HCT116 (cell line): ENCODE results near the gene SIRPB2. TPM values are rescaled to one million over a fixed set of nuclear protein-coding genes. Genes with fewer than 3 reads are reported as not detected.

ENCODE experiments used
- ATAC-seq: fragments of 200-7000 bp; cut with Tn5 transposase; 2 replicates; pipeline ENCODE4 v1.9.1; 2020; ENCODE audit warnings: mild to moderate bottlenecking, moderate library complexity
- BruUV-seq: library from RNA; stranded (reverse); fragments of 400-500 nt; replicated peaks from 2 replicates; lab custom pipeline; 2021; lab: Mats Ljungman, UMichigan
- CTCF ChIA-PET: fragments of 300-600 bp; sonication (Branson Sonifier 250); formaldehyde crosslinking; loops from one replicate; lab custom pipeline; 2021; ENCODE audit warnings: antibody characterized with exemption; lab: Charles Lee
- POLR2A ChIA-PET: fragments of 300-600, 350-600 bp; sonication (Branson Sonifier 250); formaldehyde crosslinking; loops from one replicate; lab custom pipeline; 2021; ENCODE audit warnings: antibody characterized with exemption; lab: Charles Lee
- RAD21 ChIA-PET, 2 experiments: fragments of 300-600 bp; sonication (Branson Sonifier 250); formaldehyde crosslinking; loops; one replicate each; lab custom pipeline; 2023; ENCODE audit warnings: low total read pairs in 2 of 2; ENCODE audit not compliant: uncharacterized antibody in 2 of 2, unreplicated experiment in 2 of 2, low non-redundant PET in 1 of 2; lab: Charles Lee
- DNase-seq: peaks from one replicate; pipeline ENCODE4 v3.0.0-alpha.2; 2010; ENCODE audit warnings: low read depth, low spot score
- H2AFZ ChIP-seq: fragments of 200-600 bp; shearing (Covaris generic), sonication (generic); 2 replicates; pipeline ENCODE4 v1.6.1; 2017; ENCODE audit warnings: low read depth, mixed run types, mixed read lengths, antibody characterized with exemption, low read length; ENCODE audit not compliant: poor library complexity, severe bottlenecking
- H3K27ac ChIP-seq: 2 replicates; pipeline ENCODE4 v1.5.1; 2012; ENCODE audit warnings: low read depth, low read length
- H3K27me3 ChIP-seq: fragments of 200-600 bp; sonication (generic); 2 replicates; pipeline ENCODE4 v1.6.1; 2016; ENCODE audit warnings: mixed run types, low read length, mixed read lengths; ENCODE audit not compliant: insufficient read depth
- H3K36me3 ChIP-seq, 2 experiments: fragments of 200-500 bp in 1 of 2; fragments of 200-600 bp in 1 of 2; sonication (Bioruptor generic) in 1 of 2; sonication (generic) in 1 of 2; 2 replicates each; pipeline versions ENCODE4 v1.5.1 to v1.6.1; 2014 to 2016; ENCODE audit warnings: low read length in 2 of 2, inconsistent platforms in 1 of 2, mixed read lengths in 1 of 2, mixed run types in 1 of 2; ENCODE audit not compliant: insufficient read depth in 2 of 2, control insufficient read depth in 1 of 2
- H3K4me1 ChIP-seq, 2 experiments: fragments of 200-600 bp in 1 of 2; sonication (generic) in 1 of 2; 2 replicates each; pipeline versions ENCODE4 v1.5.1 to v1.6.1; 2012 to 2017; ENCODE audit warnings: low read length in 2 of 2, inconsistent platforms in 1 of 2, mild to moderate bottlenecking in 1 of 2, mixed read lengths in 1 of 2, mixed run types in 1 of 2, moderate library complexity in 1 of 2; ENCODE audit not compliant: insufficient read depth in 2 of 2, control insufficient read depth in 1 of 2
- H3K4me2 ChIP-seq: fragments of 200-600 bp; sonication (generic); 2 replicates; pipeline ENCODE4 v1.6.1; 2017; ENCODE audit warnings: mixed run types, low read length, mixed read lengths
- H3K4me3 ChIP-seq, 2 experiments: fragments of 200-600 bp in 1 of 2; sonication (generic) in 1 of 2; replicated peaks in 1 of 2; 2 replicates each; pipeline ENCODE4 v1.5.1; 2011 to 2016; ENCODE audit warnings: low read length in 2 of 2, control low read depth in 1 of 2, low read depth in 1 of 2, mild to moderate bottlenecking in 1 of 2, mixed read lengths in 1 of 2, mixed run types in 1 of 2
- H3K79me2 ChIP-seq: fragments of 200-600 bp; sonication (generic); 2 replicates; pipeline ENCODE4 v1.6.1; 2017; ENCODE audit warnings: mild to moderate bottlenecking, mixed run types, low read length, moderate library complexity, mixed read lengths; ENCODE audit not compliant: insufficient read depth
- H3K9ac ChIP-seq: fragments of 200-600 bp; sonication (generic); 2 replicates; pipeline ENCODE4 v1.6.1; 2016; ENCODE audit warnings: low read length, mixed read lengths
- H3K9me2 ChIP-seq: fragments of 200-600 bp; sonication (generic), shearing (Covaris generic); 2 replicates; pipeline ENCODE4 v1.6.1; 2017; ENCODE audit warnings: mixed run types, mild to moderate bottlenecking, moderate library complexity; ENCODE audit not compliant: insufficient read depth
- H3K9me3 ChIP-seq, 2 experiments: fragments of 200-500 bp in 1 of 2; fragments of 200-600 bp in 1 of 2; sonication (Bioruptor generic) in 1 of 2; sonication (generic) in 1 of 2; 2 replicates each; pipeline ENCODE4 v1.6.1; 2014 to 2017; ENCODE audit warnings: low read length in 2 of 2, mixed read lengths in 2 of 2, inconsistent platforms in 1 of 2, low read depth in 1 of 2, mild to moderate bottlenecking in 1 of 2, mixed run types in 1 of 2, moderate library complexity in 1 of 2; ENCODE audit not compliant: control insufficient read depth in 1 of 2, insufficient read depth in 1 of 2
- H4K20me1 ChIP-seq: fragments of 200-600 bp; sonication (generic), shearing (Covaris generic); 2 replicates; pipeline ENCODE4 v1.6.1; 2017; ENCODE audit warnings: mixed run types, mild to moderate bottlenecking, moderate library complexity; ENCODE audit not compliant: insufficient read depth
- CBX3 ChIP-seq: IDR thresholded peaks from 2 replicates; pipeline ENCODE4 v1.6.1; 2012; ENCODE audit warnings: low read depth
- CEBPB ChIP-seq: IDR thresholded peaks from 2 replicates; pipeline ENCODE4 v1.6.1; 2012; ENCODE audit warnings: low read depth
- ELF1 ChIP-seq: IDR thresholded peaks from 2 replicates; pipeline ENCODE4 v1.6.1; 2012; ENCODE audit warnings: low read depth, borderline replicate concordance
- JUND ChIP-seq: IDR thresholded peaks from 2 replicates; pipeline ENCODE4 v1.6.1; 2012
- POLR2A ChIP-seq: IDR thresholded peaks from 2 replicates; pipeline ENCODE4 v1.7.0; 2011; ENCODE audit warnings: borderline replicate concordance; ENCODE audit not compliant: insufficient read depth, insufficient read length; ENCODE audit errors: extremely low read depth
- SIN3A ChIP-seq: IDR thresholded peaks from 2 replicates; pipeline ENCODE4 v1.6.1; 2012; ENCODE audit warnings: low read depth
- SRF ChIP-seq: IDR thresholded peaks from 2 replicates; pipeline ENCODE4 v1.6.1; 2012; ENCODE audit warnings: low read depth
- YY1 ChIP-seq: IDR thresholded peaks from 2 replicates; pipeline ENCODE4 v1.6.1; 2011; ENCODE audit warnings: low read length, low read depth, moderate library complexity, mild to moderate bottlenecking; ENCODE audit not compliant: insufficient replicate concordance; ENCODE audit errors: extremely low read depth
- ZFX ChIP-seq: fragments of 450-650 bp; IDR thresholded peaks from 2 replicates; pipeline ENCODE4 v1.6.1; 2017
- intact Hi-C: fragments of 100-400 bp; cut with micrococcal nuclease; formaldehyde crosslinking; loops from 2 replicates; pipeline ENCODE4 v1.10.0; 2022
- total RNA-seq: library from RNA; stranded (reverse); gene quantifications from one replicate; pipeline ENCODE4 v1.2.1, GENCODE V29; 2021; ENCODE audit not compliant: unreplicated experiment
- TF ChIP-seq, protein P1 (sequence below): IDR thresholded peaks from 2 replicates; pipeline ENCODE4 v1.6.1; 2012

Gene SIRPB2
- total RNA-seq, 1 experiment from 2014 or later: not detected

DNA sequence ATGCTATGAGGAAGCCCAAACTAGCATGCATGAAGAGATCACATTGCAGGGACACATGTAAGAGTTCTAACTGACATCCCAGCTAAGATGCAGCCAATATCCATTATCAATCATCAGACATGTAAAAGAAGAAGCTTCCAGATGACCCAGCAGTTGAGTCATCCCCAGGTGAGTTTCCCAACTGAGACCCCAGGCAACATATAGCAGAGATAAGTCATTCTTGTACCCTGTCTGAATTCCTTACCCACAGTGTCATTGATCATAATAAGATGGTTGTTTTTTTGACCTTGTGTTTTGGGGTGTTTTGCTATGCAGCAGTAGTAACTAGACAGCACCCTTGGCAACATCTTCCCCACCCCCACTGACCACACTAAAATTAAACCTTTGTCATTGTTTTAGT lies 47.4 kb upstream of the SIRPB2 start:
- TF ChIP-seq JUND: no peak
- no peak for TF ChIP-seq SIN3A
- no peak for TF ChIP-seq ZFX
- no peak for TF ChIP-seq CEBPB
- TF ChIP-seq CBX3: no peak
- no peak for TF ChIP-seq ELF1
- Histone ChIP-seq H4K20me1 (no peaks in the 10 kb centered on the region), H3K79me2 (no peaks in the 10 kb centered on the region), H3K4me3 (no peak overlapping the region), H3K4me2 (no peak overlapping the region), H3K4me1 (no peaks in the 10 kb centered on the region), H3K27ac (no peak overlapping the region), H3K36me3 (no peaks in the 10 kb centered on the region), H2AFZ (no peak overlapping the region), H3K9me3 (no peaks in the 10 kb centered on the region), H3K9me2 (no peaks in the 10 kb centered on the region), H3K27me3 (no peaks in the 10 kb centered on the region), H3K9ac (no peak overlapping the region)
- ChIA-PET RAD21 (no interaction called here), POLR2A (no interaction called here), CTCF (no interaction called here)
- intact Hi-C loops: loop anchor here (10.0 kb wide), 1 partner anchor 196 kb away; no protein-coding TSS in a partner anchor
- no peak for DNase-seq
- no TSS peak for BruUV-seq
- no peak for ATAC-seq

GRCh38 chr20:1537731-1538058 lies 46.5 kb upstream of the SIRPB2 start:
- no TSS peak for BruUV-seq
- POLR2A ChIA-PET: no interaction called here
- intact Hi-C loops: loop anchor here (10.0 kb wide), 1 partner anchor 197 kb away; no protein-coding TSS in a partner anchor

More at GRCh38 chr20:1537731-1538058, 46.5 kb upstream of the SIRPB2 start:
- Histone ChIP-seq H3K9me3 (no peaks in the 10 kb centered on the region), H3K4me2 (no peak overlapping the region), H3K4me3 (no peak overlapping the region), H3K9ac (no peak overlapping the region), H3K36me3 (no peaks in the 10 kb centered on the region), H3K27me3 (no peaks in the 10 kb centered on the region), H3K9me2 (no peaks in the 10 kb centered on the region), H3K4me1 (no peaks in the 10 kb centered on the region), H3K79me2 (no peaks in the 10 kb centered on the region), H4K20me1 (no peaks in the 10 kb centered on the region), H3K27ac (no peak overlapping the region), H2AFZ (no peak overlapping the region)
- DNase-seq: no peak
- ChIA-PET RAD21 (no interaction called here), CTCF (no interaction called here)
- TF ChIP-seq, protein P1, sequence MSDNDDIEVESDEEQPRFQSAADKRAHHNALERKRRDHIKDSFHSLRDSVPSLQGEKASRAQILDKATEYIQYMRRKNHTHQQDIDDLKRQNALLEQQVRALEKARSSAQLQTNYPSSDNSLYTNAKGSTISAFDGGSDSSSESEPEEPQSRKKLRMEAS: no peak
- TF ChIP-seq YY1 (no peak), ZFX (no peak), SRF (no peak), POLR2A (no peak)
- no peak for ATAC-seq
